ENCODE measurements around the gene HOXD13.

Gene HOXD13

DNA sequence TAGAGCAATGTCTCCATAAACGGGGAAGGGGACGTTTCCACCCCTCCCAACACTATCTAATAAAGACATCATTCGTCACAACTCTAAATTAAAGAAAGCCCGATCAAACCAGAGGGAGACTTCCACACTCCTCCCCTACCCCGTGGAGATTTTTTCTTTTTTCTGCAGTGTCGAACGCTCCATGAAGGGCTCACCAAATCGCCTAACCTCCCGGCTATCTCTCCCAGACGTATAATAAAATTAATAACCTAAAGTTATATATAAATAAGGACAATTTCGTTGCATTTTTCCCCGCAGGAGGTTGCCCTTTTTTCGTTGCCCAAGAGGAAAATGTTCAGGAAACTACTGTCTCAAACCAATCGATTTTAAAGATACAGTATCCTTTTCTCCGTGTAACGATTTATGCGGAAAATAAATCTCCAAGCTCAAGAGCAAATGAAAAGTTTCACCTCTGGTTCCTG is 11.1 kb upstream of the HOXD13 start:
- no peak for DNase-seq

DNA sequence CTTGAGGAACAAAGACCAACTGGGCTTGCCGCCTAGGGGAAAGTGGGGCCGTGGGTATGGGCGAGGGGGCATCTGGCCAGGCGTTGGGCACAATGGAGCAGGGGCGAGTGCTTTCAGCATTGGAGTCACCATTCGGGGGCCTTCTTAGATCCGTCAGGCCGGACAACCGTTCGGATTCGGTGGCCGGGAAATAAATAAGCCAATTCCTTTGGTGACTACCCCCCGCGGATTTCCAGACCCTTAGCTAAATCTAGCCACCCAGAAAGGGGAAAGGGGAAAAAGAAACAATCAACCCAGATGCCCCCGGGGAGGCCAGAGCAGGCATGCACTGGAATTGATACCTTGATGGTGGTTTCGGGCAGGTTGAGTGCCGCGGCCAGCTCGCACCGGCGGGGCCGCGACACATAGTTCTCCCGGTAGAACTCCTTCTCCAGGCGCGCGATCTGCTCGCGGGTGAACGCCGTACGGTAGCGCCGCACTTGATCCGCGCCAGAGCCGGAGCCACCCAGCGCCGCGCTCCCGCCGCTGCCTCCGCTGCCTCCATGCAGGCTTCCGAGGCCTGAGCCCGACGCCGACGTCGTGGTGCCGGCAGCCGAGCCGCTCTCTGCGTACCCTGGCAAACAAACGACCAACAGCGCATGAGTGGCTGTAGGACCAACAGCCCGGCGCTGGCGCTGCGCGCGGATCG is 10.5 kb upstream of the HOXD13 start:
- DNase-seq = no peak

DNA sequence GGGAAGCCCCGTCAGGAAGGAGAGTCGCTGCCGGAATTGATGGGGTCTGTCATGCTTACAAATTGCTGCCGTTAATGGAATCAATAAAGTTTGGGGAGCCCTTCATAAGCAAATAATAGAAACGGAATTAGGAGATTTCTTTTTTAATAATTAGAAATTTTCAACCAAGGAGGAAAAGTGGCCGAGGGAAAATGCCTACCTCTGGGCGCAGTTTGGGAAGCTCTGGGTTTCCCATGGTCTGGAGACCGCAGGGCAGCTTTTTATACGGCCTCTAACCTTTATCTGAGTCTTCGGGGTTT is 10.0 kb upstream of the HOXD13 start:
- DNase-seq = no peak

DNA sequence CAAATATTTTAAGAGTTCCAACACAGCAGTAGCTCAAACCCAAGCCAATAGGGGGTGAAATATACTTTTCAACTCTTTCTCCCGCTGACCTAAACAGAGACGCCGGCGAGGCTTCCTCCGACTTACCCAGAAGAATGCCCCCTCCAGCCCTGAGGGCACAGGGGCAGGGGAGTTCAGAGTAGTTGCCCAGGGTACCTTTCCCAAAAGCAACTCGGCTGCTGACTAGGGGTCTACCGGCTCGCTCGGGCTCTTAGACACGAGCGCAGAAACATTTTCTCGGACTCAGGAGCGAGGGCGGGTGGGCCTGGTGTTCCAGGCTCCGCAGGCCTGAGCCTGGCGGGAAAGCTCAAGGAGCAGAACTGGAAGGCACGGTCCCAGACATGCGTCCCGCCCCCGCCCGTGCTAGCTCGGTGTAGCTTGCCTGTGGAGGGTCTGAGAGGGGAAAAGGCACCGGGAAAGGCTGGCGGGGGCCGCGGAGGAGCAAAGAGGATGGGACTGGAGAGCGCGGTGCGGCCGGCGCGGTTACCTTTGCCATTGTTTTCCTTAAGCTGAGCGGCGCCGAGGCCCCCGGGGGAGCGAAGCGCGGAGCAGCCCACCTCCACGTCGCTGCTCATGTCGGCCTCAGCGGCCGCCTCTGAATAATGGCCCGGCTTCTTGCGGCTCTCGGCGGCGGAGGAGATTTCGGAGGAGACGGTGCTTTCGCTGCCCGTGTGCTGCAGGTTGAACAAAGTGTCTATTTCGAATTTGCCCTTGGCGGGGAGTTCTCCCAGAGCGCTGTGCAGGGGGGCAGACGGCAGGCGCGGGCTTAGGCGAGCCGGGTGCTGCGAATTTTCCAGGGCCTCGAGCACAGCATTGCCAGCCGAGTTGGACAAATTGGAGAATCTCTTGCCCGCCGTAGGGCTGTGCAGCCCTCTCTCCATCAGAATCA is 9.4 kb upstream of the HOXD13 start:
- peak; percentile 28 for DNase-seq

DNA sequence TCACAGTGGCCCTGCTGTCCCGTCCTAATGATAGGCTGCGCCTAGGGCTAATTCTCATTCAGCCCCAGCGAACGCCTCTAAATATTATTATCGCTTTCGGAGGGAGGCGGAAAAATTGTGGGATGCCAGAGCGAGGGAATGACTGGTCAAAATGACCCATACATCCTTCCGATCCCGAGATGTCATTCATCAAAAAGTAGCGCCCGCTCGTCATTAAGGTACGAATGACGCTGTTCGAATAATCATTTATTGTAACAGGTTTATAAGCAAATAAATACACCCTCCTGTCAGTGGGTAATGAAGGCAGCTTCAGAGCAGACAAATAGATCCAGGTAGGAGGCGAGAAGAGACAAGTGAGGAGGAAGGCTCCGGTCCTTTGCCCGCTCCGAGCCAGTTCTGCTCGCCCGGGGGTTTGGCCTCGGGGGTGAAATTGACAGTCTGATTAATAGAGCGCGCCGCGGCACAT is 8.7 kb upstream of the HOXD13 start, which contains the start of gene EVX2:
TSS of gene EVX2 (minus strand) at position 167 of the 466 bp plus-strand sequence. CDS start 186 bp downstream, outside the sequence.
- DNase-seq = no peak

DNA sequence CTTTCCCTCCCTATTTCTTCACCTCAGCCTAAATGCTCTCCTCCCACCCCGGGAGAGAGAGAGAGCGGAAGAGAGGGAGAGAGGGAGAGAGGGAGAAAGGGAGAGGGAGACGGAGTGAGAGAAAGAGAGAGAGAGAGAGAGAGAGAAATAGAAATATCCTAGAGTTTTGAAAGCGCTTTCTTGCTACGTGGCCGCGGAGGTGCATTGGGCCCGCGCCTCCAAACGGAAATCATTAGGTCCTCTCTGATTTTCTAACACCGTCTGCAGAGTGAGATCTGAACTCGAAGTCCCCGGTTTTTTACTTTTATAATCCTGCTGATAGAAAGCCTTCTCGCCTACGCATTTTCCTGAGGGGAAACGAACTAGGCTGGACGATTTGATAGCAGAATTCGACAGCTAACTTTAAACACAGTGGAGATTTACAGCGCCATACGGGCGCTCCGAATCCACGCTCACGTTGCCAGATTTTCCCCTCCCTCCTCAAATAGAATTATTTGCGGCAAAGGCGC is 7.9 kb upstream of the HOXD13 start:
- DNase-seq = no peak

DNA sequence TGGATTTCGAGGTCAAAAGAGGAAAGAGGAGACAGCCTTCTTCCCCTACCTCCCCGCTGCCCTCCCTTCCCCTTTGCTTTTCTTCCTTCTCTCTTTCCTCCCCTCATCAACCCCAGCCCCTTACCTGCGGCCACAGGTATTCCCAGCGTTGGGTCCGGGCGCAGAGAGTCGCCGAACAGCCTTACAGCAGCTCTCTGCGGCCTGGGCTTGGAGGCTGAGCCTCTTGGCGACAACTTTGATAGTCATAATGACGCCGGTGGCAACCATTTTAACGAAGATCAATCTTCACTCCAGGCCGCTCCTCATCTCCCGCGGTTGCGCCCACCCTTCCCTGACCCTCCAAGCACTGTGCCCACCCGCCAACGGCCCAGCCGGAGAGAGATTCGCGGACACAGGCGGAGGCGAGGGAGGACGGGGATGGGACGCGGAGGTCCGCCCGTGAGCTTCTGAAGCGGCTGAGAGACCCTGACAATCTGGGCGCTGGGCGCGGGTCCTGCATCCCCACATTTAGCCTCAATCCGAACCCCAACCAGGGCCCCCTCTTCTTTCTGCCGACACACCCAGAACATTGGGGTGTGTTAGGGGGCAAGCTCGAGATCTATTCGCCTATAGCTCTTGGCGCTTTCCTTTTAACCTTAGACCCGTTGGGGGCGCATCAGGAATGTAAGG is 7.3 kb upstream of the HOXD13 start:
- DNase-seq = no peak

DNA sequence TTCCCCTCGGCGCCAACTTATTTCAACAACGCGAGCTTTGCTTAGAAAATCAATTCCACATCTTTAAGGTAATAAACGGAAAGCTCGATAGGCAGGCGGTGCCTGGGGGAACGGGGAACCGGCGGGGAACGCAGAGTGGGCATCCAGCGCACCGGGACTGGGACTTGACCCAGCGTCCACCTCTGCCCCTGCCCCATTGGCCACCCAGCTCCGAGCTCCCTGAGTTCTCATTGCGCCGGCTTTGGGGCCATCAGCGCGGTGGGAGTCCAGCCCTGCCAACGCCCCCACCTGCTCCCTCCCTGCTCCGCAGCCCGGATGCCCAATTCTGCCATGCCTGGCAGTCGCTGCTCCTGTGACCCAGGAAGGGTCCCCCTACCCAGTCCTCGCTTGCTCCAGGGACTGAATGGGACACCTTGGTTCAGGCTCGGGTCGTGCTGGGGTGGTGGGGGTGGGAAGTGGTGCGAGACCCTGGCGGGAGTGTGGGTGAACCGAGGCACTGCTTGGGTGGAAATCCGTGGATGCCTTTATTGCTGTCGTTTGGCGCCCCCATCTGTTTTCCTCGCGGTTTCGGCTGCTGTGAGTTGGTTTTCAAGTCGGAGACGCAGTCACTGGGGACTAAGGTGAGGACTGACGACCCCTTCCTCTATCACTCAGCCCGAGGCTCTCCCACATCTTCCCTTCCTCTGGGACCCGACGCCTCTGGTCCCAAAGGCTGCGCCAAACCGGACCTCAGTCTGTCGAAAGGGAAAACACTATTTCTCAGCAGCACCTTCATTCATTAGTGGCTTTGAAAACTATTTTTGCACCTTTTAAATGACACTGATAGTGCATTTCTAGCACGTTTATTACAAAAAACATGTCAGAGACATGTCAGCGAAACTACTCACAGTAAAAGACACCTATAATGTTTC is 6.4 kb upstream of the HOXD13 start:
- peak; percentile 31 for DNase-seq

DNA sequence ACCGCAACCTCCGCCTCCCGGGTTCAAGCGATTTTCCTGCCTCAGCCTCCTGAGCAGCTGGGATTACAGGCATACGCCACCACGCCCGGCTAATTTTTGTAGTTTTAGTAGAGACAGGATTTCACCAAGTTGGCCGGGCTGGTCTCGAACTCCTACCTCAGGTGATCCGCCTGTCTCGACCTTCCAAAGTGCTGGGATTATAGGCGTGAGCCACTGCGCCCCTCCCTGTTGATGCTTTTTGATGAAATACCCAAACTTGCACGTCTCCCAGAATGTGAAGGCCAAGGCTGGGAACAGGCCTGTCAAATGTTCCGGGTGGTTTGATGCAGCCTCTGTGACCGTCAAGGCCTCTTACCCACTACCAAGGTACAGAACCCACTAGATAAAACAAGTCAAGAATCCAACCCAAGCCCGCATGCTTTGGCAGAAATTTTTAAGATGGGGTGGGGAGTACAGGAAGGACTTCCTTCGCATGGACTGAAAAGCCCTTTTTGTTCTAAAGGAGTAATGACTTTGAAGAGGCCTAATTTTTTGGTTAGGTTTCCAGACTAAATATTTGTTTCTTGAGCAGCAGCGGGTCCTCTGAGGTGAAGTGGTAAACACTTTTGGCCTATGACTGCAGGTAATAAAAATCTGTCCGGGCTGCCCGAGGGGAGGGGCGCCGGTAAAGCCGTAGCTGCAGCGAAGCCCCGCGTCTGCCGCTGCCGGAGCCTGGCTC is 5.0 kb upstream of the HOXD13 start:
- no peak for DNase-seq

DNA sequence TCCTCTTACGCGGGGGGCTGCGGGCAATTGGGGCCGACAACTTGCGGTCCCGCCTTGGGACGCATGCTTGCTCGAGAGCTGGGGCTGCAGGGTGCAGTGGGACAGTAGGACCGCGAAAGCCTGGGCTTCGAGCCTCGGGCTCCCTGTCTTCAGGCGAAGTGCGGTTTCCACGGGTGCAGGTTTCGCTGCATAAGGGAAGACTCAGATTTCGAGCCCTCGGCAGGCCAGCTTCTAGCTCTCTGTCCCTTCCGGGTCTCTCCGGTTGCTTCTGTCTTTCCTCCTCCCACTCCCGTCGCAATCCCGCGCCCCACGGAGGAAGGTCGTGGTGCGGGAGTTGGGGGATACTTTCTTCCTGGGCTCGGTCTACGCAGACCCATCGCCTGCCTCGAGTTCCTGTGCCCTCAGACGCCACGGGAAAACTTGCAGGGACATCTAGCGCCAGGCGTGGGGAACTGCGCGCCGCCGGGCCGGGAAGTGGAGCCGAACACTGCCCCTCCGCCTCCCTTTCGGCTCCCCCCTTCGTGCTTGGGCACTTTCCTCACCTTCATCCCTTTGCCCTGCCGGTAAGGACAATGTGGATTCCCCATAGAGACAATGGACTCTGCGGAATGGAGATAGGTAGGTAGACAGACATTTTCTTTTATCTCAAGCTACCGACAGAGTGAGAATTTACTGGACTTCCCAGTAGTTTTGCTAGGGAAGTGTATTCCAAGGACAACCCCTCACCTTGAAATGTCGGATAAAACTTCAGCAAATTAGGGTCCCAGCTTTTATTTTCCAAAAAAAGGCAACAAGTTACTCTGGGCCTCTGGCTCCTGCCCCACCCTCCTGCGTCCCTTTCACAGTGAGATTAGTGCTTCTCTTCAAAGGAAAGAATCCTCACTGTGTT is 4.2 kb upstream of the HOXD13 start:
- DNase-seq = peak; percentile 26

DNA sequence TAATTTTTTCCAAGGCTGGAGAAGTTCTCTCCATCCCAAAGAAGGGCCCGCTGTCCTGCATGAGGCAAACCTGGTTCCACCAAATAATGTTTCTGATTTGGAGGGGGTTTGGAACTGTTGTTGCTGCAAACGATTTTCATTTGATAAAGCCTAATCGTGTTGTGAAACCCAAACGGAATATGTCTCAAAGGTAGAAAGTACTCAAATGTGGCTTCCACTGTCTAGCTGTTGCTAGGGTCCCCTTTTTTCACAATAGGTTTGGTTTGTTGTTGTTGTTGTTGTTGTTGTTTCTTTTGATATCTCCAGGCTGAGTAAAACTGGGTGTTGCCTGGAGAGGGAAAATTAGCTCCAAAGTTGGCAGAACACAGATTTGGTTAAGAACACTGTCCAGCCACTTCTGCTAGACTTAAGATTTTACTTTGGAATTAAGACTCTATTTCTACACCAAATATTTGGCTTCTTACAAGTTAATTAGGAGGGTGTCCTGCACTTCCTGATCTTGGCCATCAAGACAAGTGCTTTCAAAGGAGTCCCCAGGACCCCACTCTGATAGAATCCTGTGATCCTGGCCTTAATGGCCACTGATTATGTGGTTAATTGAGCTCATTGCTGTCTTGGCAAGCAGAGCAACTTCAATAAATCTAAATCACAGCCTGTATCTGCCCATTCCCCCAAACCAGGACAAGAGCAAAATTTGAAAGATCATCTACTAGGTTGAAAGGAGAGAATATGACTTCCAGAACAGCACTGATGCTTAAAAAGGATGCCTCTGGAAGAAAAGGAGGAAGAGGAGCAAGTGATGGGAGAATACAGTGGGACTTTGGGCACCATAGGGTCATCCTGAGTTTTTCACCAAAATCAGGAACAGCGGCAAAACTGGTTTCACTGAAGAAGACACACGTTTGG is 3.3 kb upstream of the HOXD13 start:
- DNase-seq = no peak

DNA sequence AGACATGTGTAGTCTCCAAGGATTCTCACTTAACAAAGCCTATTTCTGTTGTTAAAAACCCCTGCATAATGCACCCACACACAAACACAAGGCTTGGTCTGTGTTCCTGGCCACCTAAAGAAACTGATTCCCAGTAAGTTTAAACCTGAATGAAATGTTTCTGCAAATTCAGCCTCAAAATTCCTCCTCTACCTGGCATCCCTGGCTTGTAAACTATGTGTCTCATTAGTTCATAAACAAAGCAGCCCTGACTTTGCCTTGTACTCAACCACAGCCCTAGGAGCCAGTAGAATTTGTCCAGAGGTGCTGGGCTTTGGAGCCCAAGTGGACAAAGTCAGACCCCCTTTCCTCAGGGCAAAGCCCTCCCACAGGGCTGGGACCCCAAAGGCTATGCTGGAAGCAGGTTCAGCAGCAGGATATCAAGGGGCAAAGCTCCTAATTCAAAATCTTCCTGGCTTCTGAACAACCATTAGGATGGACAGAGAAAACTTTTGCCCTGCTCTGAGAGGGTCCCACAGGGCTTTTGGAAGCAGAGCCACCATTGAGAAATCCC is 2.6 kb upstream of the HOXD13 start:
- no peak for DNase-seq

DNA sequence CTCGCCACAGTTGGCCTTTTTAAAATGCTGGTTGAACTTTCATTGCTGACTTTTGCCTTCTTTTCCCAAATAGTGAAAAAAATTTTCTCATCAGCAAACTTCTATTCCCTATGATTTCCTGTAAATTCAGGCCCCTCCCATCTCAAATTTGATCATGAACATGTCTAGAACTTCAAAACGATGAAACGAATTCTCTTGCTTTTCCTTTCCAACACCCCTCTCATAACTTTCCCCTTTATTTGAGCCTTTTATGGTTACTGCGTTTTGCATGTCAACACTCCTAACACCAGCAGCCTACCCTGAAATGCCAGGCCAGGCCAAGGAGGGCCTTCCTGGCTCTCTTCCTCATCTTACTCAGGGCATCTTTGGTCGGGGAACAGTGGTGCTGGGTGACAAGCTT is 1.7 kb upstream of the HOXD13 start:
- no peak for DNase-seq

DNA sequence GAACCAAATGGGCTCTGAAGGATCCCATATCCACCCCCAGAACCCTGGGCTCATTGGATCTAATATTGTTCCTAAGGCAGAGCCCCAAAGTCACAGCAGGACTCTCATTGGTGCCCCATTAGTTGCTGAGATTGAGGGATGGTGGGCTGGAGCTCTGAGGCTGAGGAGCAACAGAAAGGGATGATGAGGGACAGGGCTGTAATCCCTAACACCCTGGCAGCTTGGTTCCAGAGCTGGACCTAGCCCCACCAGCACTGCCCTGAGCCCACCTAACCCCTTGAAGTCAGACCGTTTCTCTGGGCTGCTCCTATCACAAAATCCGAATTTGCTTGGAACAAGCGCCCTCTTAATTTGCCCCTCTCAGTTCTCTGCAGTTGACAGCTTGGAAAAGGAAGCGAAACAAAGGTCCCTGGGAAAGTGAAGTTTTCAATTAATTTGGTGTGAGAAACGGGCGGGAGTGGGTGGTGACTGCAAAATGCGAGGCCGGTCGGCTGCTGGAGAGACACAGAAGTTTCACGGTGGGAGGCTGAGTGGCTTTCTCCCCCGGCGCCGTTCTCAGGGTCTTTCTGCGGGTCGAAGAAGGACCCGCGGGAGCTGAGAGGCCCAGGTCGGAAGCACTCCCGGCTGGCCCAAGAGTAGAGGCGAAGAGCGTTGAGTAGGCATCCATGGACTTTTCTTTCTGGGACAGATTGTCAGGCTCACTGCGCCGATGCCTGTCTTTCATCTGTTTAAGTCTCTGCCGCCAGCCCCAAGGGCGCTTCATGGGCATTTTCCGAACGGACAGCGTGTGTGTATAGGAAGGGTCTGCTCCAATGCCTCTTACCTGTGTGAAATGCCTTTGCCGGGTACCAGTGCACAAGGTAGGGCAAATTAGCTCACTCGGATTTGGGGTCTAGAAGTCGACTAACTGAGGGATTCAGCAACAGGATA is 927 bp upstream of the HOXD13 start:
- DNase-seq = no peak

DNA sequence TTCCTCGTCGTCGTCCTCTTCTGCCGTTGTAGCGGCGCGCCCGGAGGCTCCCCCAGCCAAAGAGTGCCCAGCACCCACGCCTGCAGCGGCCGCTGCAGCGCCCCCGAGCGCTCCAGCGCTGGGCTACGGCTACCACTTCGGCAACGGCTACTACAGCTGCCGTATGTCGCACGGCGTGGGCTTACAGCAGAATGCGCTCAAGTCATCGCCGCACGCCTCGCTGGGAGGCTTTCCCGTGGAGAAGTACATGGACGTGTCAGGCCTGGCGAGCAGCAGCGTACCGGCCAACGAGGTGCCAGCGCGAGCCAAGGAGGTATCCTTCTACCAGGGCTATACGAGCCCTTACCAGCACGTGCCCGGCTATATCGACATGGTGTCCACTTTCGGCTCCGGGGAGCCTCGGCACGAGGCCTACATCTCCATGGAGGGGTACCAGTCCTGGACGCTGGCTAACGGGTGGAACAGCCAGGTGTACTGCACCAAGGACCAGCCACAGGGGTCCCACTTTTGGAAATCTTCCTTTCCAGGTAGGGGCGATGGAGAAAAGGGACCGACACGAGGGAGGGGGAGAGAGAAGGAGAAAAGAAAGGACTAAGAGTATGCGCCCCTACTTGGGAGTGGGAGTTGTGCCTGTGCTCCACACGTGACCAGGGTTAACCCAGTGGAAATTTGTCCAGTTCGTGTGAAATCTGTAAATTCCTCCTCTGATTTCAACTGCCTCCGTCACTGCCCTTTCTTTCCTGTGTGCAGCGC is 800 bp downstream of the HOXD13 start:
- DNase-seq = no peak

DNA sequence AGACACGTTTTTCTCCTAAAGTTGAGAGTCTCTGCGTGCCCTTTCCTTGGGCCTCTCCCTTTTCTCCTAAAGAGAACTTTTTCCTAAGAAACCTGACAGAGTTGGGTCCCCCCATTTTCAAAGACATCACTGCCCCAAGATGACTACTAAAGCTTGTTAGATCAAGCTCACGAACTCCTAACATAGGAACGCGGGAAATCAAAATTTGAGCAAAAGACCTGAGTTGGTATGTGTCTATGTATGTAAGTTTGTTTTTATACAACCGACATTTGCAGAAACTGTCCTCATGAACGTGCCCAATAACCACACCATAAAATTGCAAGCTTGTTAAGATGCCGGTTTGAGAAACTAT is 1.4 kb downstream of the HOXD13 start:
- DNase-seq = no peak

DNA sequence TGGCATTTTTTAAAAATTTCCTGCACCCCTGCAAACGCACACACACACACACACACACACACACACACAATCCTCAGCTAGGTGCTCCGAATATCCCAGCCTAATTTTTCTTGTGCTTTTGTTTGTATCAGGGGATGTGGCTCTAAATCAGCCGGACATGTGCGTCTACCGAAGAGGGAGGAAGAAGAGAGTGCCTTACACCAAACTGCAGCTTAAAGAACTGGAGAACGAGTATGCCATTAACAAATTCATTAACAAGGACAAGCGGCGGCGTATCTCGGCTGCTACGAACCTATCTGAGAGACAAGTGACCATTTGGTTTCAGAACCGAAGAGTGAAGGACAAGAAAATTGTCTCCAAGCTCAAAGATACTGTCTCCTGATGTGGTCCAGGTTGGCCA is 1.8 kb downstream of the HOXD13 start:
- DNase-seq = no peak
